ENCODE measurements around the gene MRPS22. TPM values are rescaled to one million over a fixed set of nuclear protein-coding genes. Genes with fewer than 3 reads are reported as not detected.

MRPS22 gene
- total and polyA plus RNA-seq, 2 of the 8 experiments (the other 6 are each of a cell fraction or from before 2014, with no cell fraction given) = 28.3 to 45.8 TPM

DNA sequence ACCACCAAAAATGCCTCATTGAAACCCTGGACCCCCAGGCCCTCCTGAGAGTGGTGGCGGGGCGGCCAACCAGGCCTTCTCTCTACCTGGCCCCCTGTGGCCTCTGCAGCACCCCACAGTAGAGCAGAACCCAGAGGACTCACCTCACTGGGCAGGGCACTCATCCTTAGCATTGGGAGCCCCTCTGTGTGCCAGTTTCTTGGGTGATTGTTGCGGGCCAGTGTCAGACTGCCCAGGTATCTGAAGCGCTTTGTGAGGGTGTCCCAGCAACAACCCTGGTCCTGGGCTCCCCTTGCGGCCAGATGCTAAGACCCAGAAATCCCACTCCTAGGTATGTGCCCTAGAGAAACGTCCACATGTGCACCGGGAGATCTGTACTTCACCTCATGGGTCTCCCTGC lies 20.7 kb upstream of the MRPS22 start:
- H2BK20ac ChIP-seq (ENCODE audit: low read length) = no peak overlapping the region
- no peak overlapping the region for H3K18ac ChIP-seq (ENCODE audit: extremely low read depth, low read length)
- H4K8ac ChIP-seq (ENCODE audit: extremely low read depth, insufficient read depth, low read length) = no peak overlapping the region
- no peaks in the 10 kb centered on the region for H3K79me1 ChIP-seq (ENCODE audit: low read depth, low read length)
- no peaks in the 10 kb centered on the region; a peak in 2 of 7 replicates for H3K27me3 ChIP-seq (replicated peaks in 1 of 4; ENCODE audit: control insufficient read depth in 3 of 4, extremely low read depth in 1 of 4, insufficient read depth in 3 of 4, low read length in 3 of 4)
- H3K36me3 ChIP-seq (ENCODE audit: control insufficient read depth in 2 of 4, insufficient read depth in 4 of 4, low read length in 3 of 4) = no peaks in the 10 kb centered on the region
- H3K23me2 ChIP-seq (ENCODE audit: low read depth, low read length) = no peaks in the 10 kb centered on the region
- H3K56ac ChIP-seq (replicated peaks; ENCODE audit: insufficient read length, low read depth, low read length) = no peak overlapping the region
- ChIA-PET POLR2A (ENCODE audit: partially characterized antibody) (no interaction called here), CTCF (ENCODE audit: partially characterized antibody) (no interaction called here)
- H3K4me2 ChIP-seq (ENCODE audit: insufficient read depth in 1 of 2, low read depth in 2 of 2, low read length in 2 of 2) = no peak overlapping the region
- no peak overlapping the region for H3K9ac ChIP-seq (replicated peaks in 1 of 4; ENCODE audit: extremely low read depth in 1 of 4, low read depth in 3 of 4, low read length in 3 of 4)
- H3K9me3 ChIP-seq (ENCODE audit: insufficient read depth in 2 of 2, low read depth in 1 of 2, low read length in 1 of 2) = no peaks in the 10 kb centered on the region
- H2BK15ac ChIP-seq (ENCODE audit: low read length) = no peak overlapping the region
- no peak overlapping the region for H2BK5ac ChIP-seq (ENCODE audit: low read depth, low read length)
- no peak overlapping the region for H3K23ac ChIP-seq (ENCODE audit: insufficient read length)
- DNase-seq (ENCODE audit: low read depth in 1 of 2, low spot score in 2 of 2) (no peak), FAIRE-seq (no peak)
- WGBS, 2 experiments (ENCODE audit: extremely low coverage in 1 of 2, insufficient coverage in 1 of 2, insufficient read length in 1 of 2, insufficient replicate concordance in 2 of 2, low coverage in 1 of 2, low lambda C conversion rate in 2 of 2, missing lambda C conversion rate in 1 of 2) = 89% methylated on average over 7 of the region's 7 CpGs; no CpG with 5 or more reads in 1 of the 2 experiments
- H2AK5ac ChIP-seq (ENCODE audit: low read depth, low read length) = no peak overlapping the region
- H3K4ac ChIP-seq (replicated peaks; ENCODE audit: insufficient read length, low read depth, low read length) = no peak overlapping the region
- no peak for TF ChIP-seq GTF2F1 (IDR thresholded peaks at IDR 0.05; ENCODE audit: borderline replicate concordance, low read depth, low read length)
- H2BK120ac ChIP-seq (replicated peaks; ENCODE audit: low read depth, low read length) = no peak overlapping the region
- H4K5ac ChIP-seq (ENCODE audit: insufficient read length, low read depth, low read length) = no peak overlapping the region
- no peak overlapping the region for H2BK12ac ChIP-seq (ENCODE audit: low read depth, low read length)
- H3K14ac ChIP-seq (ENCODE audit: insufficient read length) = no peak overlapping the region
- no peak overlapping the region for H3K27ac ChIP-seq (ENCODE audit: low read depth, low read length)
- no peaks in the 10 kb centered on the region for H4K20me1 ChIP-seq (replicated peaks in 1 of 2; ENCODE audit: control insufficient read depth in 1 of 2, insufficient read depth in 2 of 2, low read length in 2 of 2)
- H3K4me3 ChIP-seq (ENCODE audit: extremely low read depth in 1 of 4, insufficient read depth in 2 of 4, low read depth in 3 of 4, low read length in 4 of 4) = no peak overlapping the region
- H3K79me2 ChIP-seq (ENCODE audit: control insufficient read depth in 1 of 2, insufficient read depth in 2 of 2, low read length in 2 of 2) = no peaks in the 10 kb centered on the region
- no peak overlapping the region for H4K91ac ChIP-seq (replicated peaks; ENCODE audit: insufficient read length, low read length)
- H2AFZ ChIP-seq (ENCODE audit: low read length) = no peak overlapping the region
- H3K4me1 ChIP-seq (replicated peaks in 1 of 4; ENCODE audit: control insufficient read depth in 3 of 4, insufficient read depth in 4 of 4, low read length in 3 of 4) = peaks cover 0 to 2% (median 0%) of the 10 kb centered on the region in 4 experiments; a peak in 2 of 7 replicates

Measured in H1 (cell line).